H1 (cell line): ENCODE results near the gene FKBP10. TPM values are rescaled to one million over a fixed set of nuclear protein-coding genes. Genes with fewer than 3 reads are reported as not detected.

Source experiments
- TAF1 ChIP-seq: IDR thresholded peaks from 2 replicates; pipeline ENCODE4 v1.6.1; 2011; ENCODE audit warnings: mild to moderate bottlenecking, low read depth, low read length
- TAF7 ChIP-seq: optimal IDR thresholded peaks from 2 replicates; pipeline ENCODE3; 2011; ENCODE audit warnings: low read depth, mild to moderate bottlenecking, inconsistent platforms, low read length, moderate library complexity, borderline replicate concordance
- polyA plus RNA-seq, 7 experiments: library from polyadenylated mRNA; depleted of rRNA in 3 of 7; stranded (reverse) in 5 of 7; unstranded in 2 of 7; fragments of >200 nt in 5 of 7; fragments of 200-250 nt in 2 of 7; gene quantifications; 1 replicate in 5 of 7; 2 replicates in 1 of 7; 4 replicates in 1 of 7; pipeline versions ENCODE4 v1.2.1 to v1.2.3, GENCODE V29; 2011 to 2013; ENCODE audit warnings: missing spikeins in 2 of 7, mixed read lengths in 2 of 7
- total RNA-seq: library from RNA; stranded (reverse); fragmentation: NEBNext Ultra II Directional; extraction: Animal tissue kit (Norgen Biotek cat#: 25700); gene quantifications from 2 replicates; pipeline ENCODE4 v1.2.1, GENCODE V29; 2021

The FKBP10 gene
- total and polyA plus RNA-seq, 2 of the 8 experiments (the other 6 are each of a cell fraction or from before 2014, with no cell fraction given): 173 to 283 TPM

GRCh38 chr17:41835800-41836549 is 23.2 kb downstream of the FKBP10 start, which contains the start of gene NT5C3B (continued):
- peak; percentile 45; the same call in 1 of the 2 replicates for TF ChIP-seq TAF1
- peak; percentile 50 for TF ChIP-seq TAF7
